AG09319 (cell line): ENCODE results near the gene SHISA9.

ENCODE experiments used
- DNase-seq: peaks from one replicate; pipeline ENCODE4 v3.0.0-alpha.2; 2010; ENCODE audit warnings: low read depth; ENCODE audit errors: extremely low read depth
- TF ChIP-seq, protein P1 (sequence below): IDR thresholded peaks from 2 replicates; pipeline ENCODE4 v1.5.1; 2011; ENCODE audit warnings: low read depth, mild to moderate bottlenecking, inconsistent platforms, low read length, moderate library complexity

The SHISA9 gene

DNA sequence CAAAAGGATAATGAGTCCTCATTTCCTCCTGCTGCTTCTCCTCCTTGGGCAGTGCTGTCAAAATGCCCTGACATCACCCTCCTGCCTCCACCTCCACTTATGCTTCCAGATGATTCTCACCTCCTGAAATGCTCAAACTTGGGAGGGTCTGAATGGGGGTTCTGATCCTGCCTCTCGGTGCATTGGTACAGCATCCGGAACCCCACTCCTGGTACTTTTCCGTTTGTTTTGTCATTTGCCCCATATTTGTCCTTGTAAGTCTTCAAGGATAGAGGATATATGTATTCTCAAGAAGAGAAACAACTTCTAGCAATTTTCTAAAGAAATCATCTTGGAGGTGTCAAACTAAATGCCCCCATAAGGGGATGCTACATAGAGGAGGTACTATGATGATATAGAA lies 148.3 kb downstream of the SHISA9 start:
- TF ChIP-seq, protein P1, sequence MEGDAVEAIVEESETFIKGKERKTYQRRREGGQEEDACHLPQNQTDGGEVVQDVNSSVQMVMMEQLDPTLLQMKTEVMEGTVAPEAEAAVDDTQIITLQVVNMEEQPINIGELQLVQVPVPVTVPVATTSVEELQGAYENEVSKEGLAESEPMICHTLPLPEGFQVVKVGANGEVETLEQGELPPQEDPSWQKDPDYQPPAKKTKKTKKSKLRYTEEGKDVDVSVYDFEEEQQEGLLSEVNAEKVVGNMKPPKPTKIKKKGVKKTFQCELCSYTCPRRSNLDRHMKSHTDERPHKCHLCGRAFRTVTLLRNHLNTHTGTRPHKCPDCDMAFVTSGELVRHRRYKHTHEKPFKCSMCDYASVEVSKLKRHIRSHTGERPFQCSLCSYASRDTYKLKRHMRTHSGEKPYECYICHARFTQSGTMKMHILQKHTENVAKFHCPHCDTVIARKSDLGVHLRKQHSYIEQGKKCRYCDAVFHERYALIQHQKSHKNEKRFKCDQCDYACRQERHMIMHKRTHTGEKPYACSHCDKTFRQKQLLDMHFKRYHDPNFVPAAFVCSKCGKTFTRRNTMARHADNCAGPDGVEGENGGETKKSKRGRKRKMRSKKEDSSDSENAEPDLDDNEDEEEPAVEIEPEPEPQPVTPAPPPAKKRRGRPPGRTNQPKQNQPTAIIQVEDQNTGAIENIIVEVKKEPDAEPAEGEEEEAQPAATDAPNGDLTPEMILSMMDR, result no peak
- no peak for DNase-seq

DNA sequence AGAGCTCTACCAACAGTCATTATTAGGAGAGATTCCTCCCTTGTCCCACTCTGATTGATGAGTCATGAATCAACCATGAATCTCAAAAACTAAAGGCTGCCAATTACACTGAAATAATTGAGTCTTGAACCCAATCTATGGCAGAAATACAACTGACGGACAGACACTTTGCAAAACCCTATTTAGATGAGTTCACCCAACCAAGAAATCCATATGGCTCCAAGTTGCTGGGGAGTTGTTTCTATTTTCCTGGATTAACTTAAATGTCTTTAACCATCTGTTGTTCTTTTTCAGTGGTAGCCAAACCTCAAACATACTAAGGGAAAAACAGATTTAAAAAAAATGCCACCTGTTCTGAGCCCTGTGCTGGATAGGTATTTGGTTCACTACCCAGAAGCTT lies 151.0 kb downstream of the SHISA9 start:
- no peak for DNase-seq
- TF ChIP-seq, protein P1, result no peak

DNA sequence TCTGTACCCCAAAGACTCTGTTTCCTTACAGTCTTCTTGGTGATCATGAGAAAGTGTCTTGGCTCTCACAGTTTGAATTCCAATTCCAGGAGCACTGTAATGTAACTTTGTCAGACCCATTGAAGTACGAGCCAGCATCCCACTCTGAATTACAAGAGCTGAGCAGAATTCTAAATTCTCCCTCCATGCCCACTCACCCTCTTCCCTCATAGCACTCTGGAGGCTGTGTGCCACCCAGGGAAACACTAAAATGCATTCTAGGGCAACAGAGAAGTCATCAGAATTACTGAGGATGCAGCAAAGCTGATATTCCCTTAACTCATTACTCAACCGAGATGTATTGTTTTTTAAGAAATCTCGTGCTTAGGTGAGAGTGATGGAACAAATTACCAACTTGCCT lies 154.1 kb downstream of the SHISA9 start:
- TF ChIP-seq, protein P1, result no peak
- DNase-seq, result no peak

DNA sequence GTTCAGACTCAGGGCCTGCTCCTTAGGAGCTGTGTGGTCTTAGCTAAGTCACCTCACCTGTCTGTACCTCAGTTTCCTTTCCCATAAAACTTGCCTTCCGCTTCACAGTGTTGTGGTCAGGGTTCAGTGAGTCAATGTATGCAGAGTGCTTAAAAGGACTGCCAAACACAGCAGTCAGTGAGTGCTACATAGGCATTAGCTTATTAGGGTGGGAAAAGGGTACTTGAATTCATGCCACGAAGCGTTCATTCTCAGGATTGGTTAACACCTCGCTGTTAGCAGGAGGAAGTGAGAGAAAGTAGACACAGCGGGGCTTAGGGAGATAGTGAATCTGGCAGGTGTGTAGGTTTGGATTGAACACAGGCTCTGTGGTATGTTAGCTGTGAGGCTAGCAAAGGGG lies 155.2 kb downstream of the SHISA9 start:
- TF ChIP-seq, protein P1, result no peak
- no peak for DNase-seq

DNA sequence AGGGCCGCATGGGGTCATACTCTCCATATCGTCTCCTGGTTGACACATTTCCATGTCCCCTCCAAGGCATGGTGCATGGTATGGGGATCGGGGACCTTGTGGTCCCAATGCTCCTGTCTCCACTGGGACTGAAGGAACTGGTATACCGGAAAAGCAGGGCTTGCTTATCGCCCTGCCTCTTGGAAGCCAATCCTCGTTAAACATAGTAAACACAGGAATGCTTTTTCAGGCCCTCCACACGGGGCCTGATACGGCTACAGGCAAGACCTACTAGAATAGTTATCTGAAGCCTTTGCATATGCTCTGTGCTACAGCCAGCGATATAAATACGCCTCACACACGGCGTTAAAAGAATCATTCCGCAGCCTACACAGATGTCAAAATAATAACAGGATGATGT lies 159.5 kb downstream of the SHISA9 start:
- DNase-seq, result no peak
- TF ChIP-seq, protein P1, result no peak

DNA sequence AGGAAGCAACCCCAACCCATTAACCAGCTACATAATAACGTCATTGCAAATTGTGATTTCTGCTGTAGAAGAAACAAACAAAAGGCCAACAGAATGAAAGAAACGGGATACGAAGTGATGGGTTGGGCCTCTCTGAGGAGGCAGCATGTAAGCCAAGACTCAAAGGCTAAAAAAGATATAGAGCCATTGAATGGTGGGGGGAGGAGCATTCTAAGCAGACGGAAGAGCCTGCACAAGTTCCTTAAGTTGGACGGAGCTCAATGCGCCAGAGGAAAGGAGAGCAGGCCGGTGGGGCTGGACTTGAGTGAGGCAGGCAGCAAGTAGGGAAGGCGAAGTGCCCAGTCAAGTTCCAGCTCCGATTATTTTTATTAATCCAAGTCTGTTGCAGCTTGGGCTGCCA lies 160.3 kb downstream of the SHISA9 start:
- TF ChIP-seq, protein P1, result no peak
- DNase-seq, result no peak

DNA sequence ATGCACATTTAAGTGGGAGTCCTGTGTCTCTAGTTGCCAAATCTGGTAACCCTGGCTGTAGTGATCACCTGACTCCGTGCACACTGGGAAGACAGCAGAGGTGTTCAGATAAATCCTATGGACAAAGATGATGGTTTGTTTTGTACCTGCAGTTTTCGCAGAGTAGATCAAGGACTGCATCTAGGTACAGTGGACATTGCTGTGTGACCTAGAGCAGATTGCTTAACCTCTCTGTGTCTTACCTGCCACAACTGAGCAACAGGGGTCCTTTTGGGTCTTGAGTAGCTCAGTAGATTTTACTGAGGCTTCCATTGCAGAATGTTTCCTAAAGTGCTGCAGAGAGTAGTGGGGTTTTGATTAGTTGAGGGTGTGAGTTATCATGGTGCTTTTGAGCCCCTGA lies 160.8 kb downstream of the SHISA9 start:
- TF ChIP-seq, protein P1, result no peak
- DNase-seq, result no peak
